OCI-LY3 (cell line): ENCODE measurements around the gene ELFN2.

Experiments
- H2AFZ ChIP-seq: fragments of 200-600, 300-600 bp; shearing (Covaris generic); 2 replicates; pipeline ENCODE4 v1.6.0; 2014; ENCODE audit warnings: antibody characterized with exemption, low read depth, low read length
- H3K27ac ChIP-seq: fragments of 200-600, 300-600 bp; sonication (generic); 2 replicates; pipeline ENCODE4 v1.5.1; 2014; ENCODE audit warnings: mild to moderate bottlenecking, low read length, moderate library complexity, mixed read lengths
- H3K27me3 ChIP-seq: fragments of 200-600, 300-600 bp; sonication (generic); 2 replicates; pipeline ENCODE4 v1.6.1; 2014; ENCODE audit warnings: low read depth, low read length, mixed read lengths
- H3K36me3 ChIP-seq: fragments of 200-600, 300-600 bp; sonication (generic); replicated peaks from 2 replicates; pipeline ENCODE3; 2014; ENCODE audit warnings: low read depth, low read length, mixed read lengths
- H3K4me1 ChIP-seq: fragments of 300-600, 200-600 bp; sonication (generic); 2 replicates; pipeline ENCODE4 v1.6.1; 2014; ENCODE audit warnings: low read length, mixed read lengths
- H3K4me2 ChIP-seq: fragments of 200-600, 300-600 bp; sonication (generic); 2 replicates; pipeline ENCODE4 v1.6.1; 2014; ENCODE audit warnings: low read length, mixed read lengths
- H3K4me3 ChIP-seq: fragments of 300-600, 200-600 bp; sonication (generic); 2 replicates; pipeline ENCODE4 v1.5.1; 2014; ENCODE audit warnings: antibody characterized with exemption, mild to moderate bottlenecking, low read length, moderate library complexity
- H3K79me2 ChIP-seq: fragments of 300-600, 200-600 bp; shearing (Covaris generic); 2 replicates; pipeline ENCODE4 v1.6.1; 2014; ENCODE audit warnings: mild to moderate bottlenecking, low read length, mixed read lengths
- H3K9ac ChIP-seq: fragments of 300-600, 200-600 bp; shearing (Covaris generic); 2 replicates; pipeline ENCODE4 v1.6.0; 2014; ENCODE audit warnings: mild to moderate bottlenecking, low read length, moderate library complexity
- H3K9me3 ChIP-seq: fragments of 200-600, 300-600 bp; shearing (Covaris generic); 2 replicates; pipeline ENCODE4 v1.6.1; 2014; ENCODE audit warnings: low read length, mixed read lengths; ENCODE audit not compliant: insufficient read depth
- H4K20me1 ChIP-seq: fragments of 200-600, 300-600 bp; sonication (generic); 2 replicates; pipeline ENCODE4 v1.6.1; 2016; ENCODE audit warnings: low read length, mixed read lengths; ENCODE audit not compliant: insufficient read depth
- CTCF ChIP-seq: fragments of 200-600, 300-600 bp; sonication (generic); IDR thresholded peaks from 2 replicates; pipeline ENCODE4 v1.5.1; 2014; ENCODE audit warnings: antibody characterized with exemption, low read length, low read depth
- EZH2phosphoT487 ChIP-seq: fragments of 200-600 bp; shearing (Covaris generic); IDR thresholded peaks from 2 replicates; pipeline ENCODE4 v1.6.1; 2018; ENCODE audit warnings: antibody characterized with exemption, mixed run types, low read depth

ELFN2 gene

GRCh38 chr22:37320726-37321677 is 106.3 kb downstream of the ELFN2 start:
- H3K4me1 ChIP-seq, result no peaks in the 10 kb centered on the region
- H3K27me3 ChIP-seq, result peaks cover 39% of the 10 kb centered on the region
- no peak for TF ChIP-seq EZH2phosphoT487
- TF ChIP-seq CTCF, result no peak

GRCh38 chr22:37319469-37319868 is 107.8 kb downstream of the ELFN2 start:
- Histone ChIP-seq H3K9me3 (no peaks in the 10 kb centered on the region), H3K4me3 (no peak overlapping the region), H3K79me2 (no peaks in the 10 kb centered on the region), H3K4me2 (no peak overlapping the region), H3K36me3 (no peaks in the 10 kb centered on the region), H3K4me1 (peaks cover 6% of the 10 kb centered on the region), H3K9ac (no peak overlapping the region), H3K27me3 (peaks cover 39% of the 10 kb centered on the region), H4K20me1 (no peaks in the 10 kb centered on the region), H2AFZ (no peak overlapping the region), H3K27ac (no peak overlapping the region)
- TF ChIP-seq CTCF, result no peak
- TF ChIP-seq EZH2phosphoT487, result no peak

More at GRCh38 chr22:37320726-37321677, 106.3 kb downstream of the ELFN2 start:
- Histone ChIP-seq H3K9me3 (no peaks in the 10 kb centered on the region), H3K4me3 (no peak overlapping the region), H3K9ac (no peak overlapping the region), H4K20me1 (no peaks in the 10 kb centered on the region), H3K36me3 (no peaks in the 10 kb centered on the region), H3K4me2 (no peak overlapping the region), H3K79me2 (no peaks in the 10 kb centered on the region), H2AFZ (no peak overlapping the region), H3K27ac (no peak overlapping the region)

GRCh38 chr22:37318364-37319109 is 108.7 kb downstream of the ELFN2 start:
- Histone ChIP-seq H3K27ac (no peak overlapping the region), H4K20me1 (no peaks in the 10 kb centered on the region), H3K4me1 (peaks cover 12% of the 10 kb centered on the region), H3K4me3 (no peak overlapping the region), H2AFZ (no peak overlapping the region), H3K79me2 (no peaks in the 10 kb centered on the region), H3K9me3 (no peaks in the 10 kb centered on the region), H3K27me3 (peaks cover 30% of the 10 kb centered on the region), H3K9ac (no peak overlapping the region), H3K36me3 (no peaks in the 10 kb centered on the region), H3K4me2 (no peak overlapping the region)
- TF ChIP-seq EZH2phosphoT487 (no peak), CTCF (no peak)
